GM21381 (cell line): ENCODE measurements around the gene UNC13D.
A peak's percentile ranks its signal among the peaks of the same experiment; 100 is the strongest.
"Not testable (repeated sequence)": the region's sequence is repeated elsewhere in the genome, so short reads cannot be mapped to it uniquely, and the experiment has no call there.

Source experiments
- ATAC-seq: cut with Tn5 transposase; IDR thresholded peaks from one replicate; pipeline ENCODE4 v1.9.1; 2021; ENCODE audit warnings: mild to moderate bottlenecking, moderate library complexity; ENCODE audit not compliant: unreplicated experiment

Gene UNC13D

GRCh38 chr17:75875182-75875939 is 31.2 kb upstream of the UNC13D start:
- no peak for ATAC-seq

GRCh38 chr17:75874323-75875181 is 30.3 kb upstream of the UNC13D start:
- ATAC-seq: no peak

- ATAC-seq: no peak
Observed at GRCh38 chr17:75873587-75874322, 29.6 kb upstream of the UNC13D start.

- ATAC-seq: no peak
Observed at GRCh38 chr17:75872434-75873351, 28.5 kb upstream of the UNC13D start.

- ATAC-seq: not testable (repeated sequence)
Observed at GRCh38 chr17:75870228-75870627, 26.0 kb upstream of the UNC13D start.

GRCh38 chr17:75869282-75870141 is 25.3 kb upstream of the UNC13D start:
- no peak for ATAC-seq

GRCh38 chr17:75868730-75869281 is 24.6 kb upstream of the UNC13D start:
- ATAC-seq: not testable (repeated sequence)

GRCh38 chr17:75865404-75866188 is 21.4 kb upstream of the UNC13D start:
- ATAC-seq: not testable (repeated sequence)

- ATAC-seq: not testable (repeated sequence)
Observed at GRCh38 chr17:75864887-75865286, 20.7 kb upstream of the UNC13D start.

GRCh38 chr17:75864448-75864871 is 20.3 kb upstream of the UNC13D start:
- ATAC-seq: peak; percentile 87

- no peak for ATAC-seq
Observed at GRCh38 chr17:75861927-75862317, 17.7 kb upstream of the UNC13D start.

- not testable (repeated sequence) for ATAC-seq
Observed at GRCh38 chr17:75859358-75859757, 15.2 kb upstream of the UNC13D start.

- ATAC-seq: no peak
Observed at GRCh38 chr17:75856062-75856756, 12.0 kb upstream of the UNC13D start.

- peak; percentile 78 for ATAC-seq
Observed at GRCh38 chr17:75855310-75856061, 11.3 kb upstream of the UNC13D start, which contains the start of gene WBP2. Gene WBP2 (minus strand): TSS chr17:75855335. CDS start chr17:75855297, 38 bp downstream.

GRCh38 chr17:75854881-75855309 is 10.7 kb upstream of the UNC13D start:
- no peak for ATAC-seq

GRCh38 chr17:75854101-75854748 is 10.0 kb upstream of the UNC13D start:
- no peak for ATAC-seq
